GM13977 (cell line): ENCODE measurements around the gene PLK2.

Experiments used
- DNase-seq: peaks from one replicate; pipeline ENCODE4 v3.0.0; 2012; ENCODE audit warnings: low spot score
- in situ Hi-C: fragments of 300-500 bp; cut with MboI; formaldehyde crosslinking; loops from one replicate; pipeline ENCODE4 v1.12.0; 2022; ENCODE audit warnings: low sequenced_read_pairs, low pct_unique_long_range_greater_than_20kb, mixed read lengths, inconsistent platforms; ENCODE audit not compliant: unreplicated experiment
- TF ChIP-seq, protein P1 (sequence below): IDR thresholded peaks from 2 replicates; pipeline ENCODE4 v1.5.1; 2012; ENCODE audit warnings: mild to moderate bottlenecking, control low read depth; ENCODE audit not compliant: insufficient read depth; ENCODE audit errors: extremely low read depth, missing control alignments

The PLK2 gene

DNA sequence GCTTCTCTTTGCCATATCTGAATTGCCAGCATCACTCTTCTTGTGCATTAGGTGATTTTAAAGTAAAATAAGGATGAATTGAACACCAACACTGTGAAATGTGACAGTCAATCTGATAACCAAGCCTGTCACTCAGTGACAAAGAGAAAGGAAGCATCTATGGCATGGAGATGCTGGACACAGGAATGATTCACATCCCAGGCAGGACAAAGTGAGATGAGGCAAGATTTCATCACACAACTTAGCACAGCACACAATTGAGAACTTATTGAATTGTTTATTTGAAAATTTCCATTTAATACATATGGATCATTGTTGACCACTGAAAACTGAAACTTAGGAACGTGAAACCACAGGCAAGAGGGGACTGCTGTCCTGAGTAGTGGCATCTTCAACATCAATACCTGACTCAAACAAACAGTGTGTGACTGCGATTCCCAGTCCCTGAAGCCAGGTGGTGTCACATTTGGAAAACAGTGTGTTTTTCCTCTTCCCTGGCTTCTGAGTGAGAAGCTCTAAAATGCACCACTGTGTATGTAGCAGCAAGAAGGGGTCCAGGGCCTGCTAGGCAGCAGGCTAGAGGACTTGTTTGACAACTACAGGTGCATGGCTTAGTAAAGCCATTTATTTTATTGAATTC is 42.0 kb upstream of the PLK2 start:
- TF ChIP-seq, protein P1, sequence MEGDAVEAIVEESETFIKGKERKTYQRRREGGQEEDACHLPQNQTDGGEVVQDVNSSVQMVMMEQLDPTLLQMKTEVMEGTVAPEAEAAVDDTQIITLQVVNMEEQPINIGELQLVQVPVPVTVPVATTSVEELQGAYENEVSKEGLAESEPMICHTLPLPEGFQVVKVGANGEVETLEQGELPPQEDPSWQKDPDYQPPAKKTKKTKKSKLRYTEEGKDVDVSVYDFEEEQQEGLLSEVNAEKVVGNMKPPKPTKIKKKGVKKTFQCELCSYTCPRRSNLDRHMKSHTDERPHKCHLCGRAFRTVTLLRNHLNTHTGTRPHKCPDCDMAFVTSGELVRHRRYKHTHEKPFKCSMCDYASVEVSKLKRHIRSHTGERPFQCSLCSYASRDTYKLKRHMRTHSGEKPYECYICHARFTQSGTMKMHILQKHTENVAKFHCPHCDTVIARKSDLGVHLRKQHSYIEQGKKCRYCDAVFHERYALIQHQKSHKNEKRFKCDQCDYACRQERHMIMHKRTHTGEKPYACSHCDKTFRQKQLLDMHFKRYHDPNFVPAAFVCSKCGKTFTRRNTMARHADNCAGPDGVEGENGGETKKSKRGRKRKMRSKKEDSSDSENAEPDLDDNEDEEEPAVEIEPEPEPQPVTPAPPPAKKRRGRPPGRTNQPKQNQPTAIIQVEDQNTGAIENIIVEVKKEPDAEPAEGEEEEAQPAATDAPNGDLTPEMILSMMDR = no peak
- in situ Hi-C loops = no loop called here

GRCh38 chr5:58499941-58500340 is 40.1 kb upstream of the PLK2 start:
- no peak for DNase-seq
- TF ChIP-seq, protein P1 = no peak
- in situ Hi-C loops = no loop called here

More for the DNA sequence above, 42.0 kb upstream of the PLK2 start:
- no peak for DNase-seq

DNA sequence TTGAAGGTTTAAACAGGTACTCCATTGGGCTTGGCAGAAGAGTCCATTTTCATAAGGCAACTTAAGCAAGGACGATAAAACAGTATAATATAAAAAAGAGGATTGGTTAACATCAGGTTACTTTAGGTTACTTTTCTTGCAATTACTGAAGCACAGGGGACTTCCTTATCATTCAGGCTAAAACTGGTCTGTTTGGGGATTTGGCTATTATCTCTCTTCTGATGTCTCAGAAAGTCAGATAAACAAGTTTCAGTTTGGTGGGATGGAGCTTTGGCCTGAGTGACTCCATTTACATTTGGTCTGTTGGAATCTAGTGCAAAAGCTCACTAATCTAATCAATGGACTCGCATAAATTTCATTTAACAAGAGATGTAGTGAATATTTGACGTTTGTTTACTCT is 39.3 kb upstream of the PLK2 start:
- in situ Hi-C loops = no loop called here
- TF ChIP-seq, protein P1 = no peak
- DNase-seq = no peak

GRCh38 chr5:58498340-58498942 is 38.6 kb upstream of the PLK2 start:
- TF ChIP-seq, protein P1 = peak; percentile 54
- in situ Hi-C loops = no loop called here

GRCh38 chr5:58497921-58498320 is 38.0 kb upstream of the PLK2 start:
- TF ChIP-seq, protein P1 = no peak
- in situ Hi-C loops = no loop called here
- no peak for DNase-seq

More at GRCh38 chr5:58498340-58498942, 38.6 kb upstream of the PLK2 start:
- DNase-seq = no peak

DNA sequence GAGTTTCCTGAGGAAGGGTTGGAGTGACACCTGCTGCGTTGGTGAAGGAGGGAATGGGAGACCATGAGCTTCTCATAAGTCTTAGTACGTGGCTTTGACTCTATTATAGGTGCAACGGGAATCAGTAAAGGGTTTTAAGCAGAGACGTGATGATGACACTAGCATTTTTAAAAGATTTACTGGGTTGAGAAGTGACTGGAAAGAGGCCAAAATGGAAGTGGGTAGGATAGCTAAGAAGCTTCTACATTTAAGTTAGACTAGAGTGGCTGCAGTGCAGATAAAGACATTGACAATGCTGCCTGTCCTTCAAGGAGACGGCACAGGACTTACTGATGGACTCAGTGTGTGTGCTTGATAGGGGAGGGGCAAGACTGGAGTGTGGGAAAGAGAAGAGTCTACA is 37.5 kb upstream of the PLK2 start:
- TF ChIP-seq, protein P1 = no peak
- in situ Hi-C loops = no loop called here
- DNase-seq = no peak

DNA sequence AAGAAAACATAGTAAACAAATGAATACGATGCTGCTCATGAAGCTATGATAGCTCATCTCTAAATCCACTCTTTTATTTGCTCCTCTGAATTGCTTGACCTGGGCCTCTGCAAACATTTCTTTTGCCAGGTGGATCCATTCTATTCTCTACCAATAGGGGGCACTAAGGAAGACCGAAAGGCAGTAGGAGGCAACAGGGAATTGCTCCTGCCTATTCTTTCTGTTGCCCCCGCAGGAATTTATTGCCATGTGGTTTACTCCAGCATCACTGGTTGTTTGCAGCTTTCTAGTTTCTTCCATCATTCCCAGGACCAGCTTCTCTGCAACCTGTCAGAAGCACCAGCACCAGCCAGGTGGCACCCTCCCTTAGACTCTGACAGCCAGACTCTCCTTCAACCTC is 36.6 kb upstream of the PLK2 start:
- TF ChIP-seq, protein P1 = peak; percentile 35
- no peak for DNase-seq
- in situ Hi-C loops = no loop called here
